Effector CD8-positive, alpha-beta T cell (primary cell): ENCODE data around the gene SDC3.
A peak's percentile ranks its signal among the peaks of the same experiment; 100 is the strongest.

Source experiments
- DNase-seq: peaks from one replicate; lab custom pipeline; 2025; lab: John Stamatoyannopoulos, UW

Gene SDC3

DNA sequence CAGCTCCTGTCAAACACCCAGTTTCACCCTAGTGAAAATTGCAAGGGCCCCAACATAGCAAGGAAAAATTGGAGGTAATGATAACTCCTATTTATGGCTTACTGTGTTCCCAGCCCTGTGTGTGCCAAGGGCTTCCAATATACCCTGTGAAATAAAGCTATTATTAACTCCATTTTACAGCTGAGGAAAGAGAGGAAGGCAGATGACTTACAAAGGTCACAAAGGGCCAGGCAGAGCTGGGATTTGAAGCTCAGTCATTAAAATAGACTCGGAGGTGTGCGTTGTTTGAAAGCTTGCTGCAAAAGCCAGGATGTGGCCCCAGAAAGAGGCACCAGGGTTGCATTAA lies 20.2 kb upstream of the SDC3 start:
- DNase-seq = no peak

DNA sequence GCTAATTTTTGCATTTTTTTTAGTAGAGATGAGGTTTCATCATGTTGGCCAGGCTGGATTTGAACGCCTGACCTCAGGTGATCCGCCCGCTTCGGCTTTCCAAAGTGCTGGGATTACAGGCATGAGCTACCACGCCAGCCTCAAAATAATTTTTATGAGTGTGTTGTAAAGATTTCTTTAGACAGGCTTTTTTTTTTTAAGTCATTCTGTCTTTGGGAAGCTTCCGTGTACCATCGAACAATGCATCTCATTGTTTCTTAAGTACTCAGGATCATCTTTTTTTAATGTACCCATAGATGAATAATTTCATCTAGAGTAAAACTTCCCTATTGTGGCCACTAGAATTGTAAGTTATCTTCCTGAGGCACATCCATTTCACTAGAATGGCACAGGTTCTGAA lies 19.6 kb upstream of the SDC3 start:
- no peak for DNase-seq

GRCh38 chr1:30927448-30927847 lies 18.9 kb upstream of the SDC3 start:
- DNase-seq = no peak

DNA sequence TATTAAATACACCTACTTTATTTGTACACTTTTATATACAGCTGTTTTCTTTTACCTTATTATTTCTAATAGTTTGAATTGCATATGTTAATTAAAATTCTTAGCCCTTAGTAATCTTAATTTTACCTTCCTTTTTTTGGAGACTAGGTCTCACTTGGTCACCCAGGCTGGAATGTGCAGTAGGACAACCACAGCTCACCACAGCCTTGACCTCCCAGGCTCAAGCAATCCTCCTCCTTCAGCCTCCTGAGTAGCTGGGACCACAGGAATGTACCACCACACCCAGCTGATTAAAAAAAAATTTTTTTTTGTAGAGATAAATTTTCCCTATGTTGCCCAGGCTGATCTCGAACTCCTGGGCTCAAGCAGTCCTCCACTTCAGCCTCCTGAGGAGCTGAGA lies 15.0 kb upstream of the SDC3 start:
- no peak for DNase-seq

GRCh38 chr1:30920827-30921226 lies 12.3 kb upstream of the SDC3 start:
- DNase-seq = no peak

DNA sequence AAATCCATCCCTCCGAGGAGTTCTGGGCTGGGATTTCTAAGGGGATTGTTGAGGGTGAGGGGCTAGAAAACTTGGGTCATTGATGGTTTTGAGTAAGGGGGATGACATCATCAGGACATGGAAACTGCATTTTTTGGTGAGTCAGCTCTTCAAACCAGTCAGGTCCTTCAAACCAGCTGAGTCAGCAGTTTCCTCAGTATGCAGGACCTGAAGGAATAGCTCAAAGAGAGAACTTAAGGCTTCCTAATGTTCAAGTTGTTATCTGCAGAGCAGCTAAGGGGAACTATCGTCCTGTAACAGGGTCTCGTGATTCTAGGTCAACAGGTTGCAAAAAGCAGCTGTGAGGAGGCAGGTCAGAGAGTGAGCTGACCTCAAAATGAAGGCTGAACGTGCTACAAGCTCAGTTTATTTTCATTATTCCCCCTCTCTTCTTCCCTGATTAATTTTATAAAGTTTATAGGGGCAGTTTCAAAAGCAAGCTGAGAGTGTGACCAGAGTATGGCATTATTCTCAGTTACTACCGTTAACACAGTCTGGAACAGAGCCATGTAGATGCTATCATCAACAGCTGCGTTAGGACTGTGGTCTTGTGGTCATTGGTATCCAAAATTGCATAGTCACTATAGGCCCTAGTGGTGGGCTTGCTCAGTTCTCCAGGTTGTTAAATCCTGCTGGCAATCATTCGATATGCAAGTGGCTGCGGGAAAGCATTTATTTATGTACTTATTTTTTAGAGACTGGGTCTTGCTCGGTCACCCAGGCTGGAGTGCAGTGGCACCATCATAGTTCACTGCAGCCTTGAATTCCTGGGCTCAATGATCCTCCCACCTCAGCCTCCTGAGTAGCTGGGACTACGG lies 10.7 kb upstream of the SDC3 start:
- no peak for DNase-seq

DNA sequence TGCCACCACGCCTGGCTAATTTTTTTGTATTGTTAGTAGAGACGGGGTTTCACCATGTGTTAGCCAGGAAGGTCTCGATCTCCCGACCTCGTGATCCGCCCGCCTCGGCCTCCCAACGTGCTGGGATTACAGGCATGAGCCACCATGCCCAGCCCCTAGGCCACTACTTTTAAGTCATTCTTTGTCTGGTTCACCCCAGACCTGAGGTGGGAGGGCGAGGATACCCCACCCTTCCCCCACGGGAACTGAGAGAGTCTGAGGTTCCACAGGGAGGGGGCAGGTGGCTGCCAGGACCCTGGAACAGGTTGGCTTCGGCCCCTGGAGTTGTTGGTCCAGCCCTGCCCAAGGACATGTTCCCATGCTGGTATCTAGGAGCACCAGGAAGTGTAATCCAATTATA lies 7.7 kb upstream of the SDC3 start:
- DNase-seq = no peak

- DNase-seq = no peak
Measured at GRCh38 chr1:30915491-30916230, 7.1 kb upstream of the SDC3 start.

DNA sequence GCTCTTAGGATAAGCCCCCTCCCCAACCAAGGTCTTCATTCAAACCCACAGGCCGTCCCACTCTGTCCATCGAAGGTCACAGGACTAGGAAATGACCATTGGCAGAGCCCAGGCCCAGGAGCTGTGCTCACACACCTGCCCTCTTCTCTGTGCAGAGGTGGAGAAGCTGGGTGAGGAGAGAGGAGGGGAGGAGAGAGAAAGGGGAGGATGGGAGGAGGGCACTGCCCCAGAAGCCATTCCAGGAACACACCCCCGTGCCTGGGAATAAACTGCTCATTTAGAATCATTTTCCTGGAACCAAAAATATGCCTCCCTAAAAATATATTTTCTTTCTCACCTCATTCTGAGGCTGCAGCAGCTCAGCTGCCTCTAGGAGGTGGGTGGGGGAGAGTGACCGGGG lies 6.4 kb upstream of the SDC3 start:
- no peak for DNase-seq

DNA sequence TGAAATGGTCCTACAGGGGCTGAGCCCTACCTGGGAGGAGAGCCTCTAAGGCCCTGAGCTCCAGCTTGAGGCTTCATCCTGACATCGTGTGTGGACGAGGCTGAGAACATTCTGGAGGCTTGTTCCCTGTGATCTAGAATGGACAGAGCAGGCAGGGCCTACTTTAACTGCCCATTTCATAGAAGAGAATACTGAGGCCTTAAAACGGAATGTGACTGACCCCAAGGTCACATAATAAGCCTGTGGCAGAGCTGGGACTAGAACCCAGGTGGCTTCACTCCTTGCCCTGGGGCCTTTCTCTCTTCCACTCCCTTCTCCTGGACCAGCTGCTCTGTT lies 6.0 kb upstream of the SDC3 start:
- no peak for DNase-seq

- DNase-seq = no peak
Measured at GRCh38 chr1:30912913-30913652, 4.5 kb upstream of the SDC3 start.

DNA sequence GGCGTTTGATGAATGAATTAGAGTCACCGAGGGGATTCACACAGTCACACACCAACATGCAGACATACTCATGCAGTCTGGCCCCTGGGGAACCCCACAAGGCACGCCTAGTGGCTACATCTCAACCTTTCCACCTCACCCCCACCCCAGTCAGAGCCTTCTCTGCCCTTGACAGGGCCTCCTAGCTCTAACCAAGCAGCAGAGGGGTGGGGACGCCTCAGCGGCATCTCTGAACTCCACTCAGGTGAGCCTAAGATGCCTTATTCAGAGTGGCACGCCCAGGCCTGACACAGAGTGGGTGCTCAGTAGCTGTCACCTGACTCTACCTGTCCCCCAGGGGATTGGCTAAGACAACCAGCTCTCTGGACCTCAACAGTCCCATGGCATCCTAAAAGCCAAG lies 3.7 kb upstream of the SDC3 start:
- no peak for DNase-seq

DNA sequence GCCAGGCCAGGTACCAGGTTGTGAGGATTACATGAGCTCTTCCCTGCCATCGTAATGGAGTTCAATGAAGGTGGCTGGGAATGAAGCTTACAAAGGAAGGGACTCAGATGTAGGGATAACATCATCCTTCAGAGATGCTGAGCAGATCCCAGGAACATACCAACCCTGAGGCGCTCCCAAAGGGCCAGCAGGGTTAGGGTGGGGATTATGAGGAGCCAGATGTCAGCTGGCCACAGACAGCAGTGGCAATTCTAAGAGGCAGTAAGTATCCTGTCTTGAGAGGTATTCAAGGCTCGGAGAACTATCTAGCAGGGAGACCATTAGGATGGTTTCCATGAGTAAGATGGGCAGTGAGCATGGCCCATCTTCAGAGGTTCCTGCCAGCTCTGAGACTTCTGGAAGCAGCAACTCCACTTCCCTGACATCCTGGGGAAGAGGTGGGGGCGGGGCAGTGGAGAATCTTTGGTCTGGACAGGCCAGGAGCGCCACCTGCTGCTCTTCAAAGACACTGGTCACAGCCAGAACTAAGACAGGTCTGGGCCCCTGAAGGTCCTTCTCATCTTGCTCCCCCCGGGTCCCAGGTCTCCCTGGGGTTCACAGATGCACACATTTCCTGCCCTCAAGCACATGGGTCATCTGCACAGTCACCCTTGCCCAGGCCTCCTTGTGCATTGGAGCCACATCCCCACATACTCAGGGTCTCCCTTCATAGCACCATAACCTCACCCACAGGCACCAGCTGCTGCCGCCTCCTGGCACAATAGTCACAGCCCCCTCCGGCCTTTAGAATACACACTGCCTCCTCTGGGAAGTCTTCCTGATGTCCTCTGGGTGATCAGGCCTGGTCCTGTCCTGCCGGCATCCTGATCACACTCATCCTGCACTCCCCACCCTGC lies 2.7 kb upstream of the SDC3 start:
- DNase-seq = peak; percentile 13

- DNase-seq = no peak
Measured at GRCh38 chr1:30909365-30910068, 959 bp upstream of the SDC3 start.

DNA sequence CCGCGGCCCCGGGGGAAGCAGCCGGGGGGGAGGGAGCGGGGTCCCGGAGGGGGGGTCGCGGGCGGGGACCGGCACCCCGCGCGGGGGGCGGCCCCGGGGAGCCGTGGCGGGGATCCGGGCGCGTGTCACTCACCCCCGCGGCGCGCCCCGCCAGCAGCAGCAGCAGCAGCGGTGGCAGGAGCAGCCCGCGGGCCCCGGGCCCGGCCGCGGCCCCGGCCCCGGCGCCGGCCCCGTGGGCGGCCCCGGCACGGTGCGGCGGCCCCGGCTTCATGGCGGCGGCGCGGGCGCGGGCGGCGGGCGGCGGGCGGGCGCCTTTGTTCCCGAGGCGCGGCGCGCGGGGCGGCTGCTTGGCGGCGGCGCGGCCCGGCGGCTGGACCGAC lies 252 bp downstream of the SDC3 start:
- no peak for DNase-seq

DNA sequence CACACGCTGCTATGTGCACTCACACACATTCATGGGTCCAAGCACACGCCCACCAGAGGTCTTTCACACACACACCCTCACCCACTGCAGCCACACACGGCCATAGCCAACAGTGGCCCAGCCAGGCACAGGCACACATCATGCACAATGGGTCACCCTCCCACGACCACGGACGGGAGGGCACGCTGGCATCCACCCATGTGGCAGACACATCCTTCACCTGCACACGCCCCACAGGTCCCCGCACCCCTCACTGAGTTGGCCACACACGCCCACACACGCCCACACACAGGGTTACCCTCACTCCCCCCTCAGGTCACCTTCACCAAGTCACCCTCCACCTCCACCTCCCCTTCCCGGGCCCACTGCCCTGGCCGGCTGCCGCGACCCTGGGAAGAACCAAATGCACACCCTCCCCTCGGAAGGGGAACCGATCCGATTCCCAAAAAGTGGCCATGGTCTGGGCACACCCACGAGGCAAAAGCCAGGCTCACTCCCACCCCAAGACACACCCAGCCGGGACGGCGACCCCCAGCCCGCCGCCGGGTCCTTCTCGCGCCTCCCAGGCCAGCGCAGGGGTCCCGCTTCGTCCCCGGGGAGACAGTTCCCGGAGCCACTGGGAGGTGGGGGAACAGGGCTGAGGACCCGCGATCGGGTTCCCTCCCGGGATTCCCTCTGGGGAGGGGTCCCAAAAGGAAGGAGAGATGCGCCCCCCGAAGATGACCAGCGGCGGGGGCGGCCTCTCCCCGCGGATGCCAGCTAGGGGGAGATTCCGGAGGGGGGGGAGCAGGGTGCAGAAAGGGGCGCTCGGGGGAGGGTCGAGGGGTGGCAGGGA lies 860 bp downstream of the SDC3 start:
- DNase-seq = no peak

DNA sequence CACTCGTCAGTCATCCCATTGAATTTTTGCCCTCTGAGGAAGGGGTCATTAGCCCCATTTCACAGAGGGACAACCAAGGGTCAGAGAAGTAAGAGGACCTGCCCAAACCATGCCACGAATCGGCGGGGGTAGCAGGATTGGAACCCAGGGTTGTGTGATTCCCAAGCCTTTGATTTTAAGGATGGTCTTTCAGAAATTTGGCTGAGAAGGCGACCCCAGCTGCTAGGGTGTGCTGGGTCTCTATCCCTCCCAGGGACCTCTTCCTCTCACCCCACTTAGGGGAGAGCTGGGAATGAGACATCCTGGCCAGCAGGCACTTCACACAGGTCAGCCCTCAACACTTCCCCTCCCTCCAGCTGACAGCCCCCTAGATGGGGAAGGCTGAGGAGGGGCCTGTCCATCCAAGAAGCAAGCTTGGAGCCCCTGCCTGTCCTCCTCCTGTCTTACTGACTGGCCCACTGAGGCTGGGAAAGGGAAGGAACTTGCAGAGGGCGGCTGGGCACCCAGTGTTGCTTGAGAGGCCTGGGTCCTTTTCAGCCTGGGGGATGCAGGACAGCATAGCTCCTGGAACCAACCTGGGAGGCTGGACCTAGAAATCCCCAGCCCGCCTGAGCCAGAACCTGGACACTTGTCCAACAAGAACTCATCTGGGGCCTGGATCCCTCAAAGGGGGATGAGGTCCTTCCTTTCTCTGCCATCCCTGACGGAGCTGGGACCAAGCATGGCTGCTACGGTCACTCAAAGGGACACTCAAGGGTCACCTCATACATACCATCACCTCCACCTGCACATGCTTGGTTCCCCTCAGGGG lies 1.7 kb downstream of the SDC3 start:
- no peak for DNase-seq

GRCh38 chr1:30905916-30906620 lies 2.5 kb downstream of the SDC3 start:
- DNase-seq = no peak

DNA sequence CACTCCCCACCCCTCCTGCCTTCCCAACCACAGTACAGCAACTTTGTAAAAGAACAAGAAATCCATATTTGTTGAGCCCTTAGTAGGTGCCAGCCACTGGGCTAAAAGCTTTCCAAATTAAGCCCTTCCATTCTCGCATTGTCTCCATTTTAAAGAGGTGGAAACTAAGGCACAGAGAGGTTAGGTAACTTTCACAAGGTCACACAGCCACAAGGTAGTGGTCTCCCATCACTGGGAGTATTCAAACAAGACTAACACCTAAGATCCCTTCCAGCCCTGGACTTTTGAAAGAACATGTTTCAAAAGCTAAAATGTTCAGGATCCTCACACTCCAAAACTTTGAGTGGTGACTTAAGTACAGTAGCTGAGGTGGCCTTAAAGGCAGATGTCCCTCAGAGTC lies 3.2 kb downstream of the SDC3 start:
- DNase-seq = no peak
